ENCODE results near the gene WDFY2.

The WDFY2 gene

GRCh38 chr13:51767100-51767499 lies 182.8 kb downstream of the WDFY2 start:
- Histone ChIP-seq H3K27me3 (ENCODE audit: insufficient read depth, low read length, poor library complexity) (no peaks in the 10 kb centered on the region), H3K4me1 (ENCODE audit: insufficient read depth, low read length) (no peaks in the 10 kb centered on the region), H4K20me1 (ENCODE audit: insufficient read depth, low read length) (no peaks in the 10 kb centered on the region), H3K9ac (ENCODE audit: low read depth, low read length) (no peak overlapping the region), H3K4me2 (ENCODE audit: insufficient read depth, low read length) (no peak overlapping the region), H3K4me3 (ENCODE audit: low read depth in 1 of 2, low read length in 2 of 2) (no peak overlapping the region), H3K27ac (ENCODE audit: low read length) (no peak overlapping the region), H3K79me2 (ENCODE audit: insufficient read depth, low read length) (no peaks in the 10 kb centered on the region), H3K9me3 (ENCODE audit: insufficient read depth, low read length, severe bottlenecking) (no peaks in the 10 kb centered on the region), H2AFZ (ENCODE audit: low read depth, low read length) (no peak overlapping the region), H3K36me3 (ENCODE audit: insufficient read depth, low read length) (no peaks in the 10 kb centered on the region)
- no peak for ATAC-seq (ENCODE audit: insufficient read depth, low read depth)
- TF ChIP-seq CTCF (IDR thresholded peaks at IDR 0.05; ENCODE audit: borderline replicate concordance, extremely low read depth, low read length, poor library complexity, severe bottlenecking) (peak; percentile 34), EZH2 (IDR thresholded peaks at IDR 0.05; ENCODE audit: borderline replicate concordance, low read depth, low read length, severe bottlenecking) (no peak)
- no peak for DNase-seq

GRCh38 chr13:51768378-51768921 lies 184.2 kb downstream of the WDFY2 start:
- no peak for DNase-seq
- H3K9ac ChIP-seq (ENCODE audit: low read depth, low read length) = no peak overlapping the region
- no peaks in the 10 kb centered on the region for H4K20me1 ChIP-seq (ENCODE audit: insufficient read depth, low read length)
- no peak overlapping the region for H2AFZ ChIP-seq (ENCODE audit: low read depth, low read length)
- H3K27me3 ChIP-seq (ENCODE audit: insufficient read depth, low read length, poor library complexity) = no peaks in the 10 kb centered on the region
- no peak overlapping the region for H3K4me3 ChIP-seq (ENCODE audit: low read depth in 1 of 2, low read length in 2 of 2)
- H3K27ac ChIP-seq (ENCODE audit: low read length) = no peak overlapping the region
- no peaks in the 10 kb centered on the region for H3K79me2 ChIP-seq (ENCODE audit: insufficient read depth, low read length)
- ATAC-seq (ENCODE audit: insufficient read depth, low read depth) = no peak
- H3K9me3 ChIP-seq (ENCODE audit: insufficient read depth, low read length, severe bottlenecking) = no peaks in the 10 kb centered on the region
- no peak overlapping the region for H3K4me2 ChIP-seq (ENCODE audit: insufficient read depth, low read length)
- H3K4me1 ChIP-seq (ENCODE audit: insufficient read depth, low read length) = no peaks in the 10 kb centered on the region
- no peak for TF ChIP-seq EZH2 (IDR thresholded peaks at IDR 0.05; ENCODE audit: borderline replicate concordance, low read depth, low read length, severe bottlenecking)
- peak; percentile 6 for TF ChIP-seq CTCF (IDR thresholded peaks at IDR 0.05; ENCODE audit: borderline replicate concordance, extremely low read depth, low read length, poor library complexity, severe bottlenecking)
- H3K36me3 ChIP-seq (ENCODE audit: insufficient read depth, low read length) = no peaks in the 10 kb centered on the region

- Histone ChIP-seq H3K9ac (ENCODE audit: low read depth, low read length) (no peak overlapping the region), H3K79me2 (ENCODE audit: insufficient read depth, low read length) (no peaks in the 10 kb centered on the region), H3K4me2 (ENCODE audit: insufficient read depth, low read length) (no peak overlapping the region), H3K9me3 (ENCODE audit: insufficient read depth, low read length, severe bottlenecking) (no peaks in the 10 kb centered on the region), H3K27ac (ENCODE audit: low read length) (no peak overlapping the region), H2AFZ (ENCODE audit: low read depth, low read length) (no peak overlapping the region), H3K27me3 (ENCODE audit: insufficient read depth, low read length, poor library complexity) (no peaks in the 10 kb centered on the region), H4K20me1 (ENCODE audit: insufficient read depth, low read length) (no peaks in the 10 kb centered on the region), H3K4me1 (ENCODE audit: insufficient read depth, low read length) (no peaks in the 10 kb centered on the region), H3K4me3 (ENCODE audit: low read depth in 1 of 2, low read length in 2 of 2) (no peak overlapping the region), H3K36me3 (ENCODE audit: insufficient read depth, low read length) (no peaks in the 10 kb centered on the region)
- ATAC-seq (ENCODE audit: insufficient read depth, low read depth) (no peak), DNase-seq (no peak)
- TF ChIP-seq EZH2 (IDR thresholded peaks at IDR 0.05; ENCODE audit: borderline replicate concordance, low read depth, low read length, severe bottlenecking) (no peak), CTCF (IDR thresholded peaks at IDR 0.05; ENCODE audit: borderline replicate concordance, extremely low read depth, low read length, poor library complexity, severe bottlenecking) (no peak)
Measured at GRCh38 chr13:51768976-51769375, 184.7 kb downstream of the WDFY2 start.
